ENCODE data around the gene RMRP. TPM values are rescaled to one million over a fixed set of nuclear protein-coding genes. Genes with fewer than 3 reads are reported as not detected.

RMRP gene
- total and polyA plus RNA-seq, 10 of the 15 experiments (the other 5 are each of a cell fraction or from before 2014, with no cell fraction given): 12.0 to 42,450 (median 6,418) TPM; not detected in 4

DNA sequence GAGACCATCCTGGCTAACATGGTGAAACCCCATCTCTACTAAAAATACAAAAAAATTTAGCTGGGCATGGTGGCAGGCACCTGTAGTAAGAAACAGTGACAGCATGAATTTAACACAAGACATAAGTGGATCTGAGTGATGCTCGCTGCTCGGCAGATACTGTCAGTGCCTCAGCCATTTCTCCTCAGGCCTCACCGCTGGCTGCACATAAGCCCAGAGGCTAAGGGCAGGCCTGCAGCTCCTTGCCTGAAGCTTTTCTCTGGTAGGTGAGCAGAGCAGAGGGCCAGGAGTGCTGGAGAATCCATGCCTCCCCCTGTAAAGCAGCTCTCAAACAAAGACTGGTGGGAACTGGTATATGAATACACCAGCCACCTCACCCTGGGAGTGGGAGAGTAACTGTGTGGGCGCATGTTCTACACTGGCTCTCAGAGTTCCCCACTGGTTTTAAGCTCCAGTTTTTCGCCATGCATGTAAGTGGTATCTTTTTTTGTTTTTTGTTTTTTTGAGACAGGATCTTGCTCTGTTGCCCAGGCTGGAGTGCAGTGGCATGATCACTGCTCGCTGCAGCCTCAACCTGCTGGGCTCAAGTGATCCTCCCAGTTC, 29.3 kb downstream of the RMRP start:
- RAD21 ChIA-PET (ENCODE audit: unreplicated experiment): interaction anchor here (0.7 to 1.3 kb wide), 3 partner anchors 9 to 24 kb away, joined by 3 to 4 read pairs (median 3); partner anchors contain the start of gene TESK1
- POLR2A ChIA-PET: interaction anchor here (1.0 to 2.8 kb wide), 4 partner anchors 12 to 20 kb away, joined by 4 to 10 read pairs (median 5); no protein-coding TSS in a partner anchor
- SMC1A ChIA-PET (ENCODE audit: uncharacterized antibody, unreplicated experiment): interaction anchor here (0.9 to 1.7 kb wide), 5 partner anchors 9 to 19 kb away, joined by 3 to 9 read pairs (median 5); no protein-coding TSS in a partner anchor
- no peak overlapping the region for H3K4me2 ChIP-seq (ENCODE audit: control insufficient read depth, insufficient read depth)
- H4K20me1 ChIP-seq (ENCODE audit: control insufficient read depth, insufficient read depth): no peaks in the 10 kb centered on the region
- 94% methylated on average over 6 of the region's 6 CpGs for WGBS (ENCODE audit: insufficient coverage, insufficient replicate concordance, low lambda C conversion rate, missing lambda C conversion rate)
- CTCF ChIA-PET: interaction anchor here (0.7 to 3.5 kb wide), 8 partner anchors 9 to 98 kb away, joined by 3 to 15 read pairs (median 6); no protein-coding TSS in a partner anchor
- BruUV-seq (replicated peaks): no TSS peak
- no peaks in the 10 kb centered on the region for H3K79me2 ChIP-seq (ENCODE audit: control insufficient read depth, insufficient read depth, low read length)
- intact Hi-C loops (cut with micrococcal nuclease; ENCODE audit: unreplicated experiment): no loop called here
- ATAC-seq (no peak), FAIRE-seq (no peak), DNase-seq (ENCODE audit: low read depth, low spot score) (no peak)
- peaks cover 13% of the 10 kb centered on the region for H3K4me1 ChIP-seq (ENCODE audit: control insufficient read depth, insufficient read depth, low read length)
- no peaks in the 10 kb centered on the region for H3K36me3 ChIP-seq (ENCODE audit: control insufficient read depth in 2 of 2, insufficient read depth in 2 of 2, low read length in 1 of 2)
- H3K9me3 ChIP-seq (replicated peaks; ENCODE audit: control insufficient read depth, insufficient read depth, low read length): no peaks in the 10 kb centered on the region
- TF ChIP-seq IKZF2 (IDR thresholded peaks at IDR 0.05) (no peak), GATAD2B (conservative IDR thresholded peaks at IDR 0.05; ENCODE audit: low read depth) (no peak), LARP7 (IDR thresholded peaks at IDR 0.05) (no peak), ZNF207 (IDR thresholded peaks at IDR 0.05; ENCODE audit: borderline replicate concordance) (no peak), IRF3 (IDR thresholded peaks at IDR 0.05) (no peak), DPF2 (IDR thresholded peaks at IDR 0.05) (no peak), POLR2AphosphoS5 (IDR thresholded peaks at IDR 0.05; ENCODE audit: low read length) (no peak), NFIC (IDR thresholded peaks at IDR 0.05; ENCODE audit: low read depth, low read length) (no peak), MYC (IDR thresholded peaks at IDR 0.05; ENCODE audit: insufficient read depth, insufficient read length, insufficient replicate concordance, low read length, severe bottlenecking) (no peak), SIN3A (IDR thresholded peaks at IDR 0.05; ENCODE audit: low read depth, low read length) (no peak), GABPA (IDR thresholded peaks at IDR 0.05; ENCODE audit: low read depth) (no peak), SP1 (IDR thresholded peaks at IDR 0.05; ENCODE audit: low read depth, low read length) (no peak), PRDM15 (CRISPR knock-in tag; IDR thresholded peaks at IDR 0.05) (no peak)
- TF ChIP-seq, protein P1, sequence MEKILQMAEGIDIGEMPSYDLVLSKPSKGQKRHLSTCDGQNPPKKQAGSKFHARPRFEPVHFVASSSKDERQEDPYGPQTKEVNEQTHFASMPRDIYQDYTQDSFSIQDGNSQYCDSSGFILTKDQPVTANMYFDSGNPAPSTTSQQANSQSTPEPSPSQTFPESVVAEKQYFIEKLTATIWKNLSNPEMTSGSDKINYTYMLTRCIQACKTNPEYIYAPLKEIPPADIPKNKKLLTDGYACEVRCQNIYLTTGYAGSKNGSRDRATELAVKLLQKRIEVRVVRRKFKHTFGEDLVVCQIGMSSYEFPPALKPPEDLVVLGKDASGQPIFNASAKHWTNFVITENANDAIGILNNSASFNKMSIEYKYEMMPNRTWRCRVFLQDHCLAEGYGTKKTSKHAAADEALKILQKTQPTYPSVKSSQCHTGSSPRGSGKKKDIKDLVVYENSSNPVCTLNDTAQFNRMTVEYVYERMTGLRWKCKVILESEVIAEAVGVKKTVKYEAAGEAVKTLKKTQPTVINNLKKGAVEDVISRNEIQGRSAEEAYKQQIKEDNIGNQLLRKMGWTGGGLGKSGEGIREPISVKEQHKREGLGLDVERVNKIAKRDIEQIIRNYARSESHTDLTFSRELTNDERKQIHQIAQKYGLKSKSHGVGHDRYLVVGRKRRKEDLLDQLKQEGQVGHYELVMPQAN (conservative IDR thresholded peaks at IDR 0.05): no peak
- TF ChIP-seq, protein P2, sequence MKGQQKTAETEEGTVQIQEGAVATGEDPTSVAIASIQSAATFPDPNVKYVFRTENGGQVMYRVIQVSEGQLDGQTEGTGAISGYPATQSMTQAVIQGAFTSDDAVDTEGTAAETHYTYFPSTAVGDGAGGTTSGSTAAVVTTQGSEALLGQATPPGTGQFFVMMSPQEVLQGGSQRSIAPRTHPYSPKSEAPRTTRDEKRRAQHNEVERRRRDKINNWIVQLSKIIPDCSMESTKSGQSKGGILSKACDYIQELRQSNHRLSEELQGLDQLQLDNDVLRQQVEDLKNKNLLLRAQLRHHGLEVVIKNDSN (IDR thresholded peaks at IDR 0.05; ENCODE audit: borderline replicate concordance, extremely low read length, insufficient read depth, low read depth, low read length): no peak
- H3K27ac ChIP-seq (ENCODE audit: control insufficient read depth, insufficient read depth): no peak overlapping the region
- in situ Hi-C loops (cut with MboI): no loop called here
- H2AFZ ChIP-seq (ENCODE audit: control insufficient read depth, low read depth, low read length): no peak overlapping the region
- H3K27me3 ChIP-seq (replicated peaks in 1 of 2; ENCODE audit: control insufficient read depth in 2 of 2, insufficient read depth in 2 of 2, low read length in 1 of 2): no peaks in the 10 kb centered on the region
- H3K4me3 ChIP-seq: no peak overlapping the region
- no peak overlapping the region for H3K9ac ChIP-seq (ENCODE audit: control insufficient read depth, insufficient read depth, low read length)
